Measurements from ENCODE around the gene TLE3. TPM values are rescaled to one million over a fixed set of nuclear protein-coding genes. Genes with fewer than 3 reads are reported as not detected.

The TLE3 gene
- polyA plus RNA-seq, 1 donor = 47.1 TPM

- Histone ChIP-seq H3K36me3 (ENCODE audit: control insufficient read depth, insufficient read depth, low read length) (peaks cover 65% of the 10 kb centered on the region), H3K27ac (ENCODE audit: low read length) (no peak overlapping the region), H3K27me3 (ENCODE audit: control insufficient read depth, insufficient read depth, low read length) (no peaks in the 10 kb centered on the region), H3K4me1 (ENCODE audit: control insufficient read depth, insufficient read depth, low read length) (peaks cover 34% of the 10 kb centered on the region), H3K9me3 (ENCODE audit: control insufficient read depth, low read depth, low read length) (no peaks in the 10 kb centered on the region), H3K4me3 (ENCODE audit: low read length) (no peak overlapping the region)
- DNase-seq = no peak
- WGBS (ENCODE audit: insufficient coverage, low lambda C conversion rate) = no CpG with 5 or more reads among the region's 1 CpG
Observed at GRCh38 chr15:70083946-70084345, 13.8 kb downstream of the TLE3 start.

- WGBS (ENCODE audit: insufficient coverage, low lambda C conversion rate) = no CpG with 5 or more reads among the region's 1 CpG
- peaks cover 35% of the 10 kb centered on the region for H3K4me1 ChIP-seq (ENCODE audit: control insufficient read depth, insufficient read depth, low read length)
- no peak overlapping the region for H3K27ac ChIP-seq (ENCODE audit: low read length)
- H3K9me3 ChIP-seq (ENCODE audit: control insufficient read depth, low read depth, low read length) = no peaks in the 10 kb centered on the region
- H3K36me3 ChIP-seq (ENCODE audit: control insufficient read depth, insufficient read depth, low read length) = peaks cover 65% of the 10 kb centered on the region
- H3K4me3 ChIP-seq (ENCODE audit: low read length) = no peak overlapping the region
- H3K27me3 ChIP-seq (ENCODE audit: control insufficient read depth, insufficient read depth, low read length) = no peaks in the 10 kb centered on the region
- DNase-seq = no peak
Observed at GRCh38 chr15:70083418-70083817, 14.3 kb downstream of the TLE3 start.

DNA sequence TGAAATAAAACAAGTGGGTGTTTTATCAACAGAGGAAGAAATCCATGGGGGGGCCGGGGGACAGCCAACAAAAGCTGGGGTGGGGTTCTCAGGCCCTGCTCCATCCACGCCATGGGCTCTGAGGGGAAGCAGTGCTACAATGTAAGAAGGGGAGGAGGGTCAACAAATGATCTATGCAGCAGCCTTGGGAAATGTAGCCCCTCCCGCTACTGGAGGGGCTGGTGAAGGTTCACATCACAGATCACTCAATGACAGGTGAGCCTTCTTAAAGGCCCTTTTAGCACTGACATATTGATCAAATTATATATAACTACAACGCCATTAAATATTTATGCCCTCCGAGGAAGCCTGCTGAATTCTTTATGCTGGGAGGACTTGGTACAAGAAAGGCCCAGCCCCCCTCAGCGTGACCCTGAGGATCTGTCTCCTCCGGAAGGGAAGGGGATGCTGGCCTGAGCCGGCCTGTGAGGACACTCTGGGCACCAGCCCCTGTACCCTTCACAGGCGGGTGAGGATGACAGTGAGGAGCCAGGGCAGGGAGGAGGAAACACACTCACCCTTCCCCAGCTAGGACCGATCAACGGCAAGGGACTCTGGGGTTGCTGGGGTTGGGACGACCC is 15.3 kb downstream of the TLE3 start:
- H3K4me1 ChIP-seq (ENCODE audit: control insufficient read depth, insufficient read depth, low read length) = peaks cover 33% of the 10 kb centered on the region
- H3K36me3 ChIP-seq (ENCODE audit: control insufficient read depth, insufficient read depth, low read length) = peaks cover 59% of the 10 kb centered on the region
- H3K4me3 ChIP-seq (ENCODE audit: low read length) = no peak overlapping the region
- WGBS (ENCODE audit: insufficient coverage, low lambda C conversion rate) = no CpG with 5 or more reads among the region's 12 CpGs
- no peak for DNase-seq
- H3K9me3 ChIP-seq (ENCODE audit: control insufficient read depth, low read depth, low read length) = no peaks in the 10 kb centered on the region
- H3K27ac ChIP-seq (ENCODE audit: low read length) = no peak overlapping the region
- H3K27me3 ChIP-seq (ENCODE audit: control insufficient read depth, insufficient read depth, low read length) = no peaks in the 10 kb centered on the region

DNA sequence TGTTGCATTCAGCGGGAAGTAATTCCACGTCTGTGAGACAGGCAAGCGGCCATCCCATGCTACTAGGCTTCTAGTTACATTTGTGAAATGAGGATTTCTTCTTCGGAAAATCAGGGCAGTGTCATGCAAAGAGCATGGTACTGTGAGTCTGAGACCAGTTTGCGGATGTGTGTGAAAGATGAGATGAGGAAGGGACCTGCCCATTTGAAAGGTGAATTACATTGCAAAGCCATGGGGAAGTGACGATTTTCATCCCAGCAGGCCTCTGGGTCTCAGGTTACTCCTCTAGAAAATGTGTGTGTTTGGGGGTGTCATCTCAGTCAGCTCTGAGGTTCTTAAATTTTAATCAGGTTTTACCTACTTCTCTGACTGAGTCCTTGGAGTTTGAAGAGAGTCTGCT is 16.1 kb downstream of the TLE3 start:
- 100% methylated on average over 1 of the region's 6 CpGs for WGBS (ENCODE audit: insufficient coverage, low lambda C conversion rate)
- H3K4me3 ChIP-seq (ENCODE audit: low read length) = no peak overlapping the region
- peaks cover 31% of the 10 kb centered on the region for H3K4me1 ChIP-seq (ENCODE audit: control insufficient read depth, insufficient read depth, low read length)
- no peaks in the 10 kb centered on the region for H3K9me3 ChIP-seq (ENCODE audit: control insufficient read depth, low read depth, low read length)
- no peak for DNase-seq
- H3K27me3 ChIP-seq (ENCODE audit: control insufficient read depth, insufficient read depth, low read length) = no peaks in the 10 kb centered on the region
- H3K36me3 ChIP-seq (ENCODE audit: control insufficient read depth, insufficient read depth, low read length) = peaks cover 53% of the 10 kb centered on the region
- H3K27ac ChIP-seq (ENCODE audit: low read length) = no peak overlapping the region

DNA sequence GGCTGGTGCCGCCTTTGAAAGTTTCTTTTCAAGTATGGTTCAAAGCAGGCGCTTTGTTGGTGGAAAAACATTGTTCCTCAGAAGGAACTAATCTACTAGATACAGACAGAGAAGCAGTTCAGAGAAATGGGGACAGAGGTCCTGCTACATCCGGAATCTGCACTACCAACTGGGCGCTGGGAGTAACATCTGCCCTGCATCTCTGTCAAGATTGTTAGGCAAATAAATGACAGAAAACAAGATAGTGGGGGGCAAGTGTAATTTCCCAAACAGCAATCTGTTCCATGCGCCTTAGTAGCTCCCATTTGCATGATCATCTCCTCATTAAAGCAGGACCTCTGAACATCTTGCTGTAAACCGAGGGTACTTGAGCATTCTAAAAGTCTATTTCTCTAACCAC is 17.4 kb downstream of the TLE3 start:
- Histone ChIP-seq H3K27ac (ENCODE audit: low read length) (peak overlapping the region; percentile 10), H3K4me3 (ENCODE audit: low read length) (no peak overlapping the region), H3K9me3 (ENCODE audit: control insufficient read depth, low read depth, low read length) (no peaks in the 10 kb centered on the region), H3K36me3 (ENCODE audit: control insufficient read depth, insufficient read depth, low read length) (peaks cover 56% of the 10 kb centered on the region), H3K4me1 (ENCODE audit: control insufficient read depth, insufficient read depth, low read length) (peaks cover 31% of the 10 kb centered on the region), H3K27me3 (ENCODE audit: control insufficient read depth, insufficient read depth, low read length) (no peaks in the 10 kb centered on the region)
- WGBS (ENCODE audit: insufficient coverage, low lambda C conversion rate) = 17% methylated on average over 1 of the region's 6 CpGs
- peak in 1 of 2 donors; percentile 33 for DNase-seq

DNA sequence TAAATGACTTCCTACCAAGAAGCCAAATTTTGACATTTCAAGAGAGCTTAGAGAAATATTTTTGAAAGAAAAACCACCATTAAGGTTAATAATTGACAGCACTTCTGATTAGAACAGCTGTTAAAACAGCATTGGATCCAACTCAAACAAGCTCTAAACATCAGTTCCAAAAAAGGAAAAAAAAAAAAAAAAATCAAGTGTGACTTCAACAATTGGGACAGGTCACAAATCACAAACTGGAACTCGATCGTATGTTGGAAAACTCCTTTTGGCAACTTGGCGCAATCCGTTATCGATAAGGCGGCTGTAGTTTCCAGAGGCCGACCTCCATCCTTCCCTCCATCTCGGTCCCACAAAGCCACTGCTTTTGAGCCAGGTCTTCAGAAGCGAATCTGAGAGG is 17.8 kb downstream of the TLE3 start:
- H3K4me3 ChIP-seq (ENCODE audit: low read length) = no peak overlapping the region
- no CpG with 5 or more reads among the region's 9 CpGs for WGBS (ENCODE audit: insufficient coverage, low lambda C conversion rate)
- no peaks in the 10 kb centered on the region for H3K9me3 ChIP-seq (ENCODE audit: control insufficient read depth, low read depth, low read length)
- peak overlapping the region; percentile 81 for H3K27ac ChIP-seq (ENCODE audit: low read length)
- peaks cover 55% of the 10 kb centered on the region for H3K36me3 ChIP-seq (ENCODE audit: control insufficient read depth, insufficient read depth, low read length)
- DNase-seq = peak in 1 of 2 donors; percentile 56
- H3K27me3 ChIP-seq (ENCODE audit: control insufficient read depth, insufficient read depth, low read length) = no peaks in the 10 kb centered on the region
- peaks cover 31% of the 10 kb centered on the region for H3K4me1 ChIP-seq (ENCODE audit: control insufficient read depth, insufficient read depth, low read length)

DNA sequence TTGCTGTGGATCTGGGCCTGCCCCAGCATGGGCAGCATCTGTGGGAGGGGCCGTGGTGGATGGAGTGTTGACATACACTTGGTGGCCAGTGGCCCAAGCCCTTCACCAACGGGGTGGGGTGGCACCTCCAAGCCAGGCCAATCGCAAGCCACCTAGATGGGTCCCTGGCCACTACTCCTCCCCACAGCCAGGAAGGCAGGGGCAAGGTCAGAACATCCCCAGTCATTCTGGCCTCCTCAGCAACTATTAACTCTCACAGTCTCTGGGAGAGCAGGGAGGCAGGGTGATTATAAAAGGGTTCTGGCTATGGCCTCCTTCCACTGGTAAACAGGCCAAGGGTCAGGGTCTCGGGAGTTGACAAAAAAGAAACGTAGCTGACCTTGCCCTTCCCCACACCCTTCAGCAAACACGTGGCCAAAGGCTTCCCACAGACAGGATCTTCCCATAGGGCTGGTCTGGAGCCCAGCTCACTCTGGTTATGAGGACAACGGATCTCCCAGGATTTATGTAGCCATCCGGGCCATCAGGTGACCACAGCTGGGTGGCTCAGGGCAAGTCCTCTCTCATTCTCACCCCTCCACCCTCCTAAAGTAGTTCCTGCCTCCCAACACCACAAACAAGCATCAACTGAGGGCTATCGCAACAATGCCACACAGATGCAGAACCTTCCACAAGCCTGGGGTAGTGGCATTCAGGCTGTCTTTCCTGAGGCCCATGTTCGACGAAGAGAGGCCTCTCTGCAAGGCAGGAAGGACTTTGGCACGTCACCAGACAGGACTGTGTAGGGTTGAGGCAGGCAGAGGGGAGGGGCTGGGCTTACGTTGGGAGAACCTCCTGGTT is 18.9 kb downstream of the TLE3 start:
- H3K4me3 ChIP-seq (ENCODE audit: low read length) = no peak overlapping the region
- peaks cover 56% of the 10 kb centered on the region for H3K36me3 ChIP-seq (ENCODE audit: control insufficient read depth, insufficient read depth, low read length)
- peak; percentile 89 to 93 for DNase-seq
- no CpG with 5 or more reads among the region's 13 CpGs for WGBS (ENCODE audit: insufficient coverage, low lambda C conversion rate)
- peaks cover 31% of the 10 kb centered on the region for H3K4me1 ChIP-seq (ENCODE audit: control insufficient read depth, insufficient read depth, low read length)
- no peaks in the 10 kb centered on the region for H3K27me3 ChIP-seq (ENCODE audit: control insufficient read depth, insufficient read depth, low read length)
- peak overlapping the region; percentile 81 for H3K27ac ChIP-seq (ENCODE audit: low read length)
- H3K9me3 ChIP-seq (ENCODE audit: control insufficient read depth, low read depth, low read length) = no peaks in the 10 kb centered on the region

GRCh38 chr15:70077188-70078147 is 20.2 kb downstream of the TLE3 start:
- H3K27me3 ChIP-seq (ENCODE audit: control insufficient read depth, insufficient read depth, low read length) = no peaks in the 10 kb centered on the region
- H3K4me3 ChIP-seq (ENCODE audit: low read length) = no peak overlapping the region
- no peaks in the 10 kb centered on the region for H3K9me3 ChIP-seq (ENCODE audit: control insufficient read depth, low read depth, low read length)
- DNase-seq = no peak
- peak overlapping the region; percentile 81 for H3K27ac ChIP-seq (ENCODE audit: low read length)
- H3K36me3 ChIP-seq (ENCODE audit: control insufficient read depth, insufficient read depth, low read length) = peaks cover 60% of the 10 kb centered on the region
- H3K4me1 ChIP-seq (ENCODE audit: control insufficient read depth, insufficient read depth, low read length) = peaks cover 31% of the 10 kb centered on the region
- WGBS (ENCODE audit: insufficient coverage, low lambda C conversion rate) = no CpG with 5 or more reads among the region's 13 CpGs

GRCh38 chr15:70074380-70074779 is 23.3 kb downstream of the TLE3 start:
- no CpG with 5 or more reads among the region's 13 CpGs for WGBS (ENCODE audit: insufficient coverage, low lambda C conversion rate)
- Histone ChIP-seq H3K4me1 (ENCODE audit: control insufficient read depth, insufficient read depth, low read length) (peaks cover 17% of the 10 kb centered on the region), H3K27me3 (ENCODE audit: control insufficient read depth, insufficient read depth, low read length) (no peaks in the 10 kb centered on the region), H3K27ac (ENCODE audit: low read length) (no peak overlapping the region), H3K9me3 (ENCODE audit: control insufficient read depth, low read depth, low read length) (no peaks in the 10 kb centered on the region), H3K4me3 (ENCODE audit: low read length) (no peak overlapping the region), H3K36me3 (ENCODE audit: control insufficient read depth, insufficient read depth, low read length) (peaks cover 71% of the 10 kb centered on the region)
- DNase-seq = no peak

DNA sequence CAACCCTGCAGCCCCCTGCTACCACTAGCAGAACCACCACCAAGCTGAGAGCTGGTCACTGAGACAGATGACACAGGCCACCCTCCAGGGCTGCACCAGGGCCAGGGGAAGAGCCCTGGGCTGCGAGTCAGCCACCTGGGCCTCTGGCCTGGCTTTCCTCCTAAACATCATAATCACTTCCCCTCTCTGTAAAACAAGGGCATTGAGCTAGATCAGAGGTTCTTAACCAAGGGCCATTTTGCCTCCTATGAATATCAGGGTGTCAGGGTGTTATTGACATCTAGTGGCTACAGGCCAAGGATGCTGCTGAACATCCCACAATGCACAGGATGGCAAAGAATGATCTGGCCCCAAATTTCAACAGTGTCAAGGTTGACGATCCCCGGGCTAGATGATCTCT is 25.2 kb downstream of the TLE3 start:
- WGBS (ENCODE audit: insufficient coverage, low lambda C conversion rate) = no CpG with 5 or more reads among the region's 3 CpGs
- peaks cover 86% of the 10 kb centered on the region for H3K36me3 ChIP-seq (ENCODE audit: control insufficient read depth, insufficient read depth, low read length)
- no peak for DNase-seq
- H3K4me3 ChIP-seq (ENCODE audit: low read length) = no peak overlapping the region
- H3K27me3 ChIP-seq (ENCODE audit: control insufficient read depth, insufficient read depth, low read length) = no peaks in the 10 kb centered on the region
- H3K4me1 ChIP-seq (ENCODE audit: control insufficient read depth, insufficient read depth, low read length) = no peaks in the 10 kb centered on the region
- no peaks in the 10 kb centered on the region for H3K9me3 ChIP-seq (ENCODE audit: control insufficient read depth, low read depth, low read length)
- no peak overlapping the region for H3K27ac ChIP-seq (ENCODE audit: low read length)
